Suprapubic skin (tissue), 4 donors: ENCODE measurements around the gene MYO1E. TPM values are rescaled to one million over a fixed set of nuclear protein-coding genes. Genes with fewer than 3 reads are reported as not detected.

ENCODE experiments used
- DNase-seq, 2 donors: peaks; one replicate each; pipeline ENCODE4 v3.0.0-alpha.2; 2019; ENCODE audit warnings: low spot score in 2 of 2
- H3K27ac ChIP-seq: fragments of 200-600 bp; sonication (generic); one replicate; pipeline ENCODE4 v1.5.1; 2019
- H3K27me3 ChIP-seq: fragments of 200-600 bp; sonication (generic); one replicate; pipeline ENCODE4 v1.5.1; 2019
- H3K36me3 ChIP-seq: fragments of 200-600 bp; sonication (generic); one replicate; pipeline ENCODE4 v1.5.1; 2019
- H3K4me1 ChIP-seq: fragments of 200-600 bp; sonication (generic); one replicate; pipeline ENCODE4 v1.5.1; 2019
- H3K4me3 ChIP-seq: fragments of 200-600 bp; sonication (generic); one replicate; pipeline ENCODE4 v1.5.1; 2019; ENCODE audit warnings: mild to moderate bottlenecking
- H3K9me3 ChIP-seq: fragments of 200-600 bp; sonication (generic); one replicate; pipeline ENCODE4 v1.5.1; 2019
- EP300 ChIP-seq: sonication (generic); formaldehyde crosslinking; IDR thresholded peaks from one replicate; pipeline ENCODE4 v1.6.1; 2017; ENCODE audit warnings: antibody characterized with exemption
- POLR2A ChIP-seq, 2 donors: fragments of 450-650 bp; IDR thresholded peaks; one replicate each; pipeline ENCODE4 v1.6.1; 2017; ENCODE audit warnings: antibody characterized with exemption in 2 of 2, mild to moderate bottlenecking in 2 of 2, moderate library complexity in 2 of 2
- POLR2AphosphoS5 ChIP-seq, 3 donors: sonication (generic); formaldehyde crosslinking; IDR thresholded peaks; one replicate each; pipeline ENCODE4 v1.6.1; 2017; ENCODE audit warnings: antibody characterized with exemption in 3 of 3
- WGBS: methylation state at CpG from one replicate; pipeline ENCODE4 v1.1.5; 2018; 5-methylcytosine and 5-hydroxymethylcytosine counted together
- total RNA-seq, 4 donors: library from RNA; depleted of rRNA; stranded (reverse); fragments of >200 nt; gene quantifications; one replicate each; pipeline ENCODE4 v1.1.0, GENCODE V29; 2016
- TF ChIP-seq, protein P1 (sequence below), 2 donors: fragments of 200-600 bp in 1 of 2; fragments of 450-650 bp in 1 of 2; sonication (generic) in 1 of 2; IDR thresholded peaks; one replicate each; pipeline ENCODE4 v1.5.1; 2016 to 2019; ENCODE audit warnings: antibody characterized with exemption in 2 of 2, mild to moderate bottlenecking in 1 of 2, moderate library complexity in 1 of 2

MYO1E gene
- total RNA-seq, 4 donors from 2014 or later = 79.7 to 171 (median 144) TPM

DNA sequence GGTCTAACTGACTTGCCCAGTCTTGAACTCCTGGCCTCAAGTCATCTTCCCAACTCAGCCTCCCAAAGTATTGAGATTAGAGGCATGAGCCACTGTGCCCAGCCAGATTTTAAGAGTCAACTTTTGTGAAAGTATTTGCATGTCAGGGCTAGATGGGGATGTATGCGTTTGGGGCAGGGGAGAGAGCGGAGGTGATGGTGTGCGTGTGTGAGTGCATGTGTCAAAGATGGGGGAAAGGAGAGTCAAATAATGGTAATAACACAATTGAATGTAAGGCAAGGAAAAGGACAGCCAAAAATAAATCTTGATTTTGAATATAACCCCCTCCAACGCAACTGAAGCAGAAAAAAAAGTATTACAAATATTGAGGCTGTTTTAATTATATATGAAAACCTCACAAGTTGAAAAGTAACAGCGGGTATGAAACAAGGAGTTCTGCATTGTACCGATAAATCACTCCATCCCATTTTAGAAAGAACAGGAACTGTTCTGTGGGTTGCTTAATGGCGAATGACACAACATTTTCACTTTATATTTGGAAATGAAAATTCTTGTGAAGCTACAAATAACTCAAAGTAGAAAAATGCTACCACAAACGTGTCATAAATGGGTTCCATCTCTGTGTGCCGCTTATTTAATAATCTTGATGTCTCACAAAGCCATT, 195.9 kb downstream of the MYO1E start:
- H3K9me3 ChIP-seq = peaks cover 6% of the 10 kb centered on the region
- peak overlapping the region; percentile 16 for H3K27ac ChIP-seq
- DNase-seq = peak in 1 of 2 donors; percentile 16
- TF ChIP-seq POLR2A (IDR thresholded peaks at IDR 0.05) (no peak), POLR2AphosphoS5 (IDR thresholded peaks at IDR 0.05) (no peak), EP300 (no peak)
- 86% methylated on average over 9 of the region's 9 CpGs for WGBS
- H3K36me3 ChIP-seq = peaks cover 14% of the 10 kb centered on the region
- H3K4me3 ChIP-seq = no peak overlapping the region
- H3K27me3 ChIP-seq = no peaks in the 10 kb centered on the region
- peaks cover 31% of the 10 kb centered on the region for H3K4me1 ChIP-seq

DNA sequence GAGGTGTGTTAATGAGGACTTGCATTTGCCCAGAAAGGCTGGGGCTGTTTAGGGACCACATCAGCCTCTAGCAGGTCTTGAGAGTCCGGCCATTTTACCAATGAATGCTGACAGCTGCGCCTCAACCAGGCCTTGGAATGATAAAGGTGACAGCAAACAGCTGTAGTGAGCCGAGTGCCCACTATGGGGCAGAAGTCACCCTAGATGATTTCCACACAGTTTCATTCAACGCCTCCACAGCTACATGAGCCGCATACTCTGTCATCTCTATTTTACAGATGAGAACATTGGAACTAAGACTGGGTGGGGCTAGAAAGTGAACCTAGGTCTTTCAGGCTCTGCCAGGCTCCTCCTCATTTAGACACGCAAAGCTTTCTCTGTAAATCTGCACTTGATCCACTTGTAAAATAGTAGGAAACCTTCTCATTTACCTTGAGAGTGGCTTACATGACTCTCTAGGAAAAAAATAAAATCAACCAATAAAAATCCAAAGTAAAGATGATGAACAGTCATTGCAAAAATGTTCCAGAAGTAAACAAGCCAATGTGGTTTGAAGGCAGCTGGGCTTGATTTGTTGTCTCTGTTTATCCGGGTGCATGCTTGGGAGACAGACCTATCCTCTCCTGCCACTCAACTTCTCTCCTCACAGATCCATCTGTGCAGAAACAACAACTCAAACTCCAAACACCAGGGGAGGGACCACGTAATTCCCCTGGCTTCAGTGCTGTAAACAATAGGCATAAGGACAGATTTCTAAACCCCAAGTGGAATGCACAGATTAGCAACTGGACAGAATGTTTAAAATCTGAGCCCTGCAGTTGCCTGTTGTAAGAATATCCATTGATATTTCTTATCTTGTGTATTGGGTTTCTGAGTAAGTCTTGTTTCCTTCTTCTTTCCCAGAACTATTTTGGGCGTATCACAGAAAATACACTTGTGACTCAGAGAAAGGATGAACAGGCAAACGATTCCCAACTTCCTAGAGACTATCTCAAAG, 197.5 kb downstream of the MYO1E start:
- Histone ChIP-seq H3K27me3 (no peaks in the 10 kb centered on the region), H3K27ac (peak overlapping the region; percentile 73), H3K4me1 (peaks cover 48% of the 10 kb centered on the region), H3K4me3 (no peak overlapping the region), H3K36me3 (peaks cover 5% of the 10 kb centered on the region), H3K9me3 (no peaks in the 10 kb centered on the region)
- TF ChIP-seq EP300 = no peak
- TF ChIP-seq, protein P1, sequence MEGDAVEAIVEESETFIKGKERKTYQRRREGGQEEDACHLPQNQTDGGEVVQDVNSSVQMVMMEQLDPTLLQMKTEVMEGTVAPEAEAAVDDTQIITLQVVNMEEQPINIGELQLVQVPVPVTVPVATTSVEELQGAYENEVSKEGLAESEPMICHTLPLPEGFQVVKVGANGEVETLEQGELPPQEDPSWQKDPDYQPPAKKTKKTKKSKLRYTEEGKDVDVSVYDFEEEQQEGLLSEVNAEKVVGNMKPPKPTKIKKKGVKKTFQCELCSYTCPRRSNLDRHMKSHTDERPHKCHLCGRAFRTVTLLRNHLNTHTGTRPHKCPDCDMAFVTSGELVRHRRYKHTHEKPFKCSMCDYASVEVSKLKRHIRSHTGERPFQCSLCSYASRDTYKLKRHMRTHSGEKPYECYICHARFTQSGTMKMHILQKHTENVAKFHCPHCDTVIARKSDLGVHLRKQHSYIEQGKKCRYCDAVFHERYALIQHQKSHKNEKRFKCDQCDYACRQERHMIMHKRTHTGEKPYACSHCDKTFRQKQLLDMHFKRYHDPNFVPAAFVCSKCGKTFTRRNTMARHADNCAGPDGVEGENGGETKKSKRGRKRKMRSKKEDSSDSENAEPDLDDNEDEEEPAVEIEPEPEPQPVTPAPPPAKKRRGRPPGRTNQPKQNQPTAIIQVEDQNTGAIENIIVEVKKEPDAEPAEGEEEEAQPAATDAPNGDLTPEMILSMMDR (IDR thresholded peaks at IDR 0.05) = peak; percentile 43 to 64
- 28% methylated on average over 10 of the region's 10 CpGs for WGBS
- peak in 1 of 2 donors; percentile 78 for DNase-seq

DNA sequence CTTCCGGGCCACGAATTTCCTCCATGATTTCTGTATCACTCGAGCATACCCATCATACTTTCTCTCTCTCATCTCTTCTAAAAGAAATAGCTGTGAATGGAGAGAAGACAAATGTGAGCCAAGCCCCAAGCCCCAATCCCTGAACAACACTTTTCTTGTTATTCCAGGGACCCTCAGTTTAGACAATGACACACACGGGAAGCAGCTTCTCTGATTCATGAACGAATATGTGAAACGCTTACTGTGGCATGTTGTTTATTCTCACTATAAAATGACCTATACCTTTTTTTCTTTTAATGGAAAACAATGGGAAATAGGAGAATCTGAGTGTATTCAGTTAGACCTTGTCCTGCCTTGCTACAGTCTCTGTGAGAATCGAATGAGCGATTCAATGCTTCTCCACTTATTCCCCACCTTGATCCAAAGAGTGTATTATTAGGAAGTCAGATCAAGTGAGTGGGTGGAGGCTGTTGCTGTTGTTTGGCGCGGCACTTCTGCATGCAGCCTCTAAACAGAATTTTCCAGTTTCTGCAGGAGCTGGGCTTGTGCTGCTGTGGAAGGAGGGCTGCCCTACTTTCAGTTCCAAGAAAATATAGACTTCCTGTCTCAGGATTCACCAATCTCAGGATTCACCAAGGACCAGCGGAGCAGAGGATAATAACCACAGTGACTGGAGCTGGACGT, 198.4 kb downstream of the MYO1E start:
- no peak for TF ChIP-seq EP300
- TF ChIP-seq POLR2A (IDR thresholded peaks at IDR 0.05) = no peak
- TF ChIP-seq, protein P1 (IDR thresholded peaks at IDR 0.05) = no peak
- no peak for TF ChIP-seq POLR2AphosphoS5 (IDR thresholded peaks at IDR 0.05)
- peak overlapping the region; percentile 73 for H3K27ac ChIP-seq
- peaks cover 54% of the 10 kb centered on the region for H3K4me1 ChIP-seq
- no peaks in the 10 kb centered on the region for H3K27me3 ChIP-seq
- no peak for DNase-seq
- WGBS = 68% methylated on average over 12 of the region's 12 CpGs
- no peaks in the 10 kb centered on the region for H3K9me3 ChIP-seq
- peaks cover 5% of the 10 kb centered on the region for H3K36me3 ChIP-seq
- no peak overlapping the region for H3K4me3 ChIP-seq

DNA sequence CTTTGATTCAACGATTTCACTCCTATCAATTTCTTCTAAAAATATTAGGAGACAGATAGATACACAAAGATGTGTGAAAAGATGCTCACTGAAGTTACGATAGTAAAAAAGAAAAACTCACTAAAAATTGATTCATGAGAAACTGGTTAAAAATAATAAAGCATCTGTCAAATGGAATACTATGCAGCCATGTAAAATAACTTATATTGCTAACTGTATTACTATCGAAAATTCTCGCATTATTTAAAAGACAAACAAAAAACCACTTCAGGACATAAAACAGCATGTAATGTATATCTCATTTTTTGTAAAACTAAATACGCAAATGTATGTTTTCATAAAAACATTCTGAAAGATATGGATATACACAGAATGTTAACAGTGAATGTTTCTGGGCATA, 199.5 kb downstream of the MYO1E start:
- peaks cover 5% of the 10 kb centered on the region for H3K36me3 ChIP-seq
- TF ChIP-seq, protein P1 (IDR thresholded peaks at IDR 0.05) = no peak
- TF ChIP-seq EP300 = no peak
- TF ChIP-seq POLR2AphosphoS5 (IDR thresholded peaks at IDR 0.05) = no peak
- no peak for TF ChIP-seq POLR2A (IDR thresholded peaks at IDR 0.05)
- no peaks in the 10 kb centered on the region for H3K9me3 ChIP-seq
- no peak for DNase-seq
- WGBS = 97% methylated on average over 5 of the region's 5 CpGs
- no peak overlapping the region for H3K27ac ChIP-seq
- no peaks in the 10 kb centered on the region for H3K27me3 ChIP-seq
- peaks cover 64% of the 10 kb centered on the region for H3K4me1 ChIP-seq
- no peak overlapping the region for H3K4me3 ChIP-seq

DNA sequence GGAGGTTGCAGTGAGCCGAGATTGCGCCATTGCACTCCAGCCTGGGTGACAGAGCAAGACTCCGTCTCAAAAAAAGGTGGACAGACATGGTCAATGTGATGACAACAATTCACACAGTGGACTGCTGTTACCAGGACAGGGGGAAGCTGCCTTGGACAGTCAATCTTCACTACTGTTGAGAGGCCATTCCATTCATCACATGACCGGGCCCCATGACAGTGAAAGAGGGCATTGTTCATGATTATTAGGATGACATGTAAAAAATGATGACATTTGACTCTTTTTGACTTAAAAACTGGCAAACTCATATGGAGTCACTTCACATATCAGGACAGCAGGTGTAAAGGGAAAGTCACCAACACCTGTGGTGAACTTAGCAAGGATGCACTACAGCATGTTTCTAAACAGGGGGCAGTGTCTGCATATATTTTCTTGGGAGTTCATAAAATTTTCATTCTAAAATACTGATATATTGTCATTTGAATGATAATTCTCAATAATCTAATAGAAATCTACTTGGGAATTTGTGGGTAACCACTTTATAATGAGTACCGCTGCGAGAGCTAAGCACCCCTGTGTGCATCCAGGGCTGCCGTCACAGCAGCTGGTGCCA, 200.3 kb downstream of the MYO1E start:
- H3K27ac ChIP-seq = no peak overlapping the region
- no peaks in the 10 kb centered on the region for H3K27me3 ChIP-seq
- H3K4me1 ChIP-seq = peaks cover 68% of the 10 kb centered on the region
- no peak overlapping the region for H3K4me3 ChIP-seq
- TF ChIP-seq EP300 (no peak), POLR2A (IDR thresholded peaks at IDR 0.05) (no peak), POLR2AphosphoS5 (IDR thresholded peaks at IDR 0.05) (no peak)
- TF ChIP-seq, protein P1 (IDR thresholded peaks at IDR 0.05) = no peak
- H3K9me3 ChIP-seq = no peaks in the 10 kb centered on the region
- peaks cover 1% of the 10 kb centered on the region for H3K36me3 ChIP-seq
- peak in 1 of 2 donors; percentile 13 for DNase-seq
- WGBS = over 99% methylated on average over 7 of the region's 7 CpGs
